GM10266 (cell line): ENCODE results near the gene ARL6.

ENCODE experiments used
- DNase-seq: peaks from one replicate; pipeline ENCODE4 v3.0.0; 2012; ENCODE audit errors: extremely low spot score
- TF ChIP-seq, protein P1 (sequence below): IDR thresholded peaks from 2 replicates; pipeline ENCODE4 v1.5.1; 2012; ENCODE audit warnings: mild to moderate bottlenecking, low read depth; ENCODE audit not compliant: control insufficient read depth, insufficient read depth; ENCODE audit errors: missing control alignments

Gene ARL6, protein sequence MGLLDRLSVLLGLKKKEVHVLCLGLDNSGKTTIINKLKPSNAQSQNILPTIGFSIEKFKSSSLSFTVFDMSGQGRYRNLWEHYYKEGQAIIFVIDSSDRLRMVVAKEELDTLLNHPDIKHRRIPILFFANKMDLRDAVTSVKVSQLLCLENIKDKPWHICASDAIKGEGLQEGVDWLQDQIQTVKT

DNA sequence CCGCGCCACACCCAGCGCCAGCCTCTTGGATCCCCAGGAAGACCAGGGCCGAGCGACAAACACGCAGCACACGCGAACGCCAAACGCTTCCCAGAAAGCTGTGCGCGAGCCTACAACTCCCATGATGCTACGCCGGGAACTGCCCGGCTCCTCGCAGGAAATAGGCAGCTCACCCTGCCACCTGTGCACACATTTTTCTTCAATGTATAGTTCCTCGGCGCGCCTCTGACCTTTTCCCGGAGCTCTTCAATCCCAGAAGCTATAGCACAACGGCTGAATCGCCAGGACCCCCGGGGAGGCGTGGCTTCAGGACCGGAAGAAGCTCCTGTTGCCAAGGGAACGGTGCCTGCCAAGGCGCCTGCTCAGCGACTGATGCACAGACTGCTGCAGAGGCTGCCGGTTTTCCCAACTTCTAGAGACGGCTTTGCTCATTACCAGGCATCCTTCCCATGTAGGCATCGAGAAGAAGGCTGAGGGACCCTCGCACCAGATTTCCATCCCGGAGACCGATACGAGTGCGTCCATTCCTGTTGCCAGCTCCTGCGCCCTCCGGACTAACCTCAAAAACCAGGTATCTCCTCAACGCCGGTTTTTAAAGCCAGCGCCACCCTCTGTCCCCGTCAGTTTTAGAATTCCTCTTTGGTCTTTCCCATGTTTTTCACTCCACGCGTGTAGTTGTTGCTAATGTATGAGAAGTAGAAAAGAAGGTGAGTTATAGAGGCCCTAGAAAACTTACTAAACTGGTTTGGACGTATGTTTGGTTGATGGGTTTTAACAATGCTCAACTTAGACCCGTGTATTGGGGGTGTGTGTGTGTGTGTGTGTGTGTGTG is at the start of gene ARL6:
Gene ARL6, plus strand, starts transcription at position 352 of the 832 bp plus-strand sequence. CDS start 3,350 bp downstream, outside the sequence.
- TF ChIP-seq, protein P1, sequence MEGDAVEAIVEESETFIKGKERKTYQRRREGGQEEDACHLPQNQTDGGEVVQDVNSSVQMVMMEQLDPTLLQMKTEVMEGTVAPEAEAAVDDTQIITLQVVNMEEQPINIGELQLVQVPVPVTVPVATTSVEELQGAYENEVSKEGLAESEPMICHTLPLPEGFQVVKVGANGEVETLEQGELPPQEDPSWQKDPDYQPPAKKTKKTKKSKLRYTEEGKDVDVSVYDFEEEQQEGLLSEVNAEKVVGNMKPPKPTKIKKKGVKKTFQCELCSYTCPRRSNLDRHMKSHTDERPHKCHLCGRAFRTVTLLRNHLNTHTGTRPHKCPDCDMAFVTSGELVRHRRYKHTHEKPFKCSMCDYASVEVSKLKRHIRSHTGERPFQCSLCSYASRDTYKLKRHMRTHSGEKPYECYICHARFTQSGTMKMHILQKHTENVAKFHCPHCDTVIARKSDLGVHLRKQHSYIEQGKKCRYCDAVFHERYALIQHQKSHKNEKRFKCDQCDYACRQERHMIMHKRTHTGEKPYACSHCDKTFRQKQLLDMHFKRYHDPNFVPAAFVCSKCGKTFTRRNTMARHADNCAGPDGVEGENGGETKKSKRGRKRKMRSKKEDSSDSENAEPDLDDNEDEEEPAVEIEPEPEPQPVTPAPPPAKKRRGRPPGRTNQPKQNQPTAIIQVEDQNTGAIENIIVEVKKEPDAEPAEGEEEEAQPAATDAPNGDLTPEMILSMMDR, result peak; percentile 6
- peak; percentile 69 for DNase-seq

DNA sequence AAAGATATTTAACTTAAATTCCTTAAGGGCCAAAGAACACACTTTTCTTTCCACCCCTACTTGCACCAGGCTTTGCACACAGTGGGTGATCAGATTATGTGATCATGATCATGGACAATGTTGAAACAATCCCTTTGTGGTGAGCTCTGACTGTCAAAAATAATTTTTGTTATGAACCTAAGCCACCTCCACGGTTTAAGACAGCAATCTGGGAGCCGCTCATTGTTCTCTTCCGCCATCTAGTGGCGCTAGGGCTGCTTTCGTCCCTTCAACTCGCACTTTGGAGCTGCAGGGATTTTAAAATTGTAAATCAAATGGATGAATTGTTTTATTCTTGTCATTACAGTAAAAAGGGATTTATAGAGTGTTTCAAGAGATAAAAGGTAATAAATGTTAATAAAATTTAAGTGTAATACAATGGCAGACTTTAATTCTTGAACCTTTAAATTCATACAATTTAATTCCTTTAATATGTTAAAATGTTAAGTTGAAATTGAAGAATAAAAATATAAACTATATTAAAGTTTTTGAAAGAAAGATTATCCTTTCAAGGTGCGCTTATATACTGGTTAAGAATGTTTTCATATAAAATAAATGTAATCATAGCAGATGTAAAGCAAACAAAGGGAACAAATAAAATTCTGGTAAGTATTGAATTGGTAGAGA is 45.3 kb upstream of the ARL6 start:
- DNase-seq, result peak; percentile 52
- TF ChIP-seq, protein P1, result peak; percentile 91

DNA sequence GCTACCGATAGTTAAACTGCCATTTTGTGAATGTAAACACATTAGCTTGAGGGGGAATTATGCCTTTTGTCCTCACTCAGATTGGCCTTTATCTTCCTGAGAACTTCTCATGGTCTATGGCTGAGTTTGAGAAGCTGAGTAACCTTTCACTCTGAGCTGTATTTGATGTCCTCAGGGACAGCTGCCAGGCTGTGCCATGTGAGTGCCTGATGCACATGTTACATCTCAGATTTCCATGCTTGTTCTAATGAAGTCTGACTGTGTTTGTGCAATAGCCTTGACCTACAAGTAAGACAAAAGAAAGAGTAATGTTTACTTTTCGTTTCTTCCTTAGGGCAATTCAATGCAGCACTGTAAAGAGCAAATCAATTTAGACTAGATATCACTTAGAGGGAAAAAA is 44.1 kb upstream of the ARL6 start:
- TF ChIP-seq, protein P1, result no peak
- DNase-seq, result no peak

DNA sequence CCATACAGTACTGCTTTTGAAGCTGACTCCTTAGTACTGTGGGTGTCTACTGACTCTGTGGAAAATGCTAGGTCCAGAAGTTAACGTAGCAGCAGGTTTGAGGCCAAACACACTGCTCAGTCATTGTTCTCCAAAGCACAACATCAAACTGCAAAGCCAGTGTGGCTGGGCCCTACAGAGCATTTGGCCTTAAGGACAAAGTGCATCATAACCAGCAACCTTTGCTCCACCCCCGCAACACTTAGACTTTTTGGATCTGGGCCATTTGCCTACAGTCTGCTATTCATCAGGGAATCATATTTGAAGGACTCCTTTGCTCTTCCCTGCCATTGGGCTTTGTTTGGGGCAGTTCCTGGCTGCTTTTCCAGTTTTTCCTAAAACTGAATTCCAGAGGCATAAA is 43.1 kb upstream of the ARL6 start:
- TF ChIP-seq, protein P1, result no peak
- no peak for DNase-seq

DNA sequence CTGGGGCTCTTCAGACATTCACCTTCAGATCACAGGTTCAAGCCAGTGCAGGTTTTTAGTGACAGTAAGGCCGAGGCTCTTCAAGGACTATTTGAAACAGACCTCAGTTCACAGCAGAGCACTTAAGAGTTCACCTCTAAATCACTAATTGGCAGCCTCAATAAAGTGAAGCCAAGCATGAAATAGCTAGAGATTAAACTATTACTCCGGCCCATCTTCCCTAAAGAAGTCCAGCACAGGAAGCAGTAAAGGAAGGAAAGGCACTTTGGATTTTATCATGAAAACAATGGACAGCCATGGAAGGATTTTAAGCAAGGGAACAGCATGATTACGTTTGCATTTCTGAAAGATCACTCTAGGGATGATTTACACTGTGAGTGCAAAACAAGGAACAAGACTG is 27.6 kb upstream of the ARL6 start:
- no peak for DNase-seq
- TF ChIP-seq, protein P1, result no peak

DNA sequence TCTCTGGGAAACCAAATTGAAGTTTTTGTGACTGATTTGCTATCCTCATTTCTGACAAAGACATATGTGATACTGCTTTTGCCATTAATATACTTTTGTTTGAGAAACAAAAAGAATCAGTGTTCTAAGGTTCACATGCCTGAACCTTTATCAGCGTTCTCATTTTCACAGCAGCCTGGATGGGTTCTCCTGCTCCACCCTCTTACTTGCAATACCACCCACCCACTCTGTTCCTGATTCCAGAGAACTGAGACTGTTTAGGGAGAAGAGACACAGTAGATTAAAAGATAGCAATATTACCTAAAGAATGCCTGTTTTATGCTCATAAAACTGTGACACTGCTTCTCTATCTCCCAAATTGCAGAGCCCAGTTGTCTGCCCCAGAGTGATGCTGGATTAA is 25.8 kb upstream of the ARL6 start:
- no peak for DNase-seq
- TF ChIP-seq, protein P1, result no peak

DNA sequence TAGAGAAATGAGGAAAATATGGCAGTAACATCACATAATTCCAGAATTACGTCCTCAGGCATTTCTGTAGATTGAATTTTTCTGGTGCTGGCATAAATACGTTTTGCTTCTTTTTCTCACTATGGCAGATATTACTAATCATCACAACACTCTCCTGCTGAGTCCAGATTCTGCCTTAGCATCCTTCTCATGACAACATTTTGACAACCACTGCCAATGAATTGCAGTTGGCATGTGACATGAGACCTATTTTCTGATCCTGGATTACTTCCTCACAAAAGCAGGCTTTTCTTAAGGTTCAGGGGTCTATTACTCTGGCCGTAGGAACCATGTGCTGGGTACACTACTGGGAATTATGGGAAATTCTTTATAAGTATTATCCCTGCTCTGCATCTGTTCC is 22.5 kb upstream of the ARL6 start:
- TF ChIP-seq, protein P1, result no peak
- no peak for DNase-seq
